Measurements from ENCODE around the gene GORAB. TPM values are rescaled to one million over a fixed set of nuclear protein-coding genes. Genes with fewer than 3 reads are reported as not detected.
A peak's percentile ranks its signal among the peaks of the same experiment; 100 is the strongest.

The GORAB gene
- total RNA-seq, 6 donors from 2014 or later = 8.4 to 32.5 (median 11.7) TPM

DNA sequence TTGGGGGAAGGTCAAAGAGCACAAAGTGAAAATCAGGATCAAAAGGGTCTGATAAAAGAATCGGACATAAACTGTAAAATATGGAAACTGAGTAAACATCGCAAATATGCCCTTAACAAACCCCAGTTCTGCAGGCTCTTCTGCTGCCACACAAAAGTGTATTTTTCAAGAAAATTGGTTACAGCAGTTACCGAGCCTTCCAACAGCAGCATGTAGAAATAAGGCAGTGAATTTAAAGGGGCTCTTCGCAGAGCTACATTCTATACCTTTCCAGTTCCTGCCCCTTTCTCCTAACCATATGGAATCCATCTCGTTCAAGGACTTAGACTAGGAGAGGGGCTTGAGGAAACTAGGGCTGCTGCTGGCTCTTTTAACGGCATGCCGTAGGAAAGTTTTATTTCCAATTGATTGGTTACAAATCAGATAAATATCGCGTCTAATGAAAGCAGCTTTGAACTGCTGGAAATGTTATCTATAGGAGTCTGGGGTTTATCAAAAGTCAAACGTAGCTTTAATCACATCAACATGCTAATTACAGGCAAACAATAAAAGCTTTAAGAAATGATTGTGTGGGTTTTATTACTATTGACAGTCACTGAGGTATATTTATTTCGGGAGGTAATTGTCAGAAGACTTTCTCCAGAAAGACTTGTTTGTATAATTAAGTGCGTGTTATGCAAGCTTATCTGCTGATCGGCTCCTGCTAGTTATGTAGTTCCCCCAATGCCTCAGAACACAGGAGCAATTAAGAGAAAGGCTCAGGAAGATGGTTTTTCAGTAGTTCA lies 59.1 kb downstream of the GORAB start:
- no peak overlapping the region for H3K27ac ChIP-seq
- no peak for ATAC-seq (ENCODE audit: low FRiP score in 2 of 2)
- no peak for TF ChIP-seq EP300 (IDR thresholded peaks at IDR 0.05)
- TF ChIP-seq POLR2A (IDR thresholded peaks at IDR 0.05) = no peak
- TF ChIP-seq POLR2AphosphoS5 (IDR thresholded peaks at IDR 0.05) = no peak
- TF ChIP-seq, protein P1, sequence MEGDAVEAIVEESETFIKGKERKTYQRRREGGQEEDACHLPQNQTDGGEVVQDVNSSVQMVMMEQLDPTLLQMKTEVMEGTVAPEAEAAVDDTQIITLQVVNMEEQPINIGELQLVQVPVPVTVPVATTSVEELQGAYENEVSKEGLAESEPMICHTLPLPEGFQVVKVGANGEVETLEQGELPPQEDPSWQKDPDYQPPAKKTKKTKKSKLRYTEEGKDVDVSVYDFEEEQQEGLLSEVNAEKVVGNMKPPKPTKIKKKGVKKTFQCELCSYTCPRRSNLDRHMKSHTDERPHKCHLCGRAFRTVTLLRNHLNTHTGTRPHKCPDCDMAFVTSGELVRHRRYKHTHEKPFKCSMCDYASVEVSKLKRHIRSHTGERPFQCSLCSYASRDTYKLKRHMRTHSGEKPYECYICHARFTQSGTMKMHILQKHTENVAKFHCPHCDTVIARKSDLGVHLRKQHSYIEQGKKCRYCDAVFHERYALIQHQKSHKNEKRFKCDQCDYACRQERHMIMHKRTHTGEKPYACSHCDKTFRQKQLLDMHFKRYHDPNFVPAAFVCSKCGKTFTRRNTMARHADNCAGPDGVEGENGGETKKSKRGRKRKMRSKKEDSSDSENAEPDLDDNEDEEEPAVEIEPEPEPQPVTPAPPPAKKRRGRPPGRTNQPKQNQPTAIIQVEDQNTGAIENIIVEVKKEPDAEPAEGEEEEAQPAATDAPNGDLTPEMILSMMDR (IDR thresholded peaks at IDR 0.05) = no peak
- no peaks in the 10 kb centered on the region for H3K36me3 ChIP-seq
- no peaks in the 10 kb centered on the region for H3K27me3 ChIP-seq
- DNase-seq = no peak
- WGBS, 2 donors = 38 to 42% methylated on average over 13 of the region's 13 CpGs
- no peaks in the 10 kb centered on the region for H3K4me1 ChIP-seq
- H3K9me3 ChIP-seq = peaks cover 0 to 1% (median under 1%) of the 10 kb centered on the region in 4 donors
- H3K4me3 ChIP-seq = no peak overlapping the region

DNA sequence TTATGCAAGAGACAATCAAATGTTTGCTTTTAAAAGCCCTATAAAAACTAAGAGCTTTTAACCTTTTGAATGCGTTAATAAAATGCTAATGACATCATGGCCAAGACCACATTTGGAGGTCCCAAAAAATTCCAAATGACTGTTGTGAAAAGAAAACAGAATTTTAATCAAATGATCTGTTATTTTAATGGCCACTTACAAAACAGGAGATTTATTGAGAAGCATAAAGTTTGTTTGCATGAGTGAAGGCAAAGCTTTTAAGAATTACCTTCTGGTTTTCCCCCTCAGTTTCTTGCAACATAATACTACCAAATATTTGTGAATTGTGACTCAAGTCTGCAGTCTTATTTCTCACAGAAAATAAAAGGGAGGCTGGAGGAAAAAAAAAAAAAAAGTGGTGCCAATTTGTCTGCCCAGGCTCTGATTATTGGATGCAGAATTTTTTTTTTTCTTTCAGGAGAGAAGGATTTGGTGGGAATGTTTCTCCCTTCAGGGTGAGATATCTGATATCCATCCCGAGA lies 60.7 kb downstream of the GORAB start:
- Histone ChIP-seq H3K9me3 (peaks cover 3 to 8% (median 6%) of the 10 kb centered on the region in 4 donors), H3K4me1 (no peaks in the 10 kb centered on the region), H3K36me3 (no peaks in the 10 kb centered on the region), H3K27ac (no peak overlapping the region), H3K4me3 (no peak overlapping the region), H3K27me3 (no peaks in the 10 kb centered on the region)
- ATAC-seq (ENCODE audit: low FRiP score in 2 of 2) (no peak), DNase-seq (no peak)
- TF ChIP-seq POLR2AphosphoS5 (IDR thresholded peaks at IDR 0.05) (no peak), EP300 (IDR thresholded peaks at IDR 0.05) (no peak), POLR2A (IDR thresholded peaks at IDR 0.05) (no peak)
- TF ChIP-seq, protein P1 (IDR thresholded peaks at IDR 0.05) = no peak
- 82 to 88% methylated on average over 2 of the region's 2 CpGs for WGBS, 2 donors

DNA sequence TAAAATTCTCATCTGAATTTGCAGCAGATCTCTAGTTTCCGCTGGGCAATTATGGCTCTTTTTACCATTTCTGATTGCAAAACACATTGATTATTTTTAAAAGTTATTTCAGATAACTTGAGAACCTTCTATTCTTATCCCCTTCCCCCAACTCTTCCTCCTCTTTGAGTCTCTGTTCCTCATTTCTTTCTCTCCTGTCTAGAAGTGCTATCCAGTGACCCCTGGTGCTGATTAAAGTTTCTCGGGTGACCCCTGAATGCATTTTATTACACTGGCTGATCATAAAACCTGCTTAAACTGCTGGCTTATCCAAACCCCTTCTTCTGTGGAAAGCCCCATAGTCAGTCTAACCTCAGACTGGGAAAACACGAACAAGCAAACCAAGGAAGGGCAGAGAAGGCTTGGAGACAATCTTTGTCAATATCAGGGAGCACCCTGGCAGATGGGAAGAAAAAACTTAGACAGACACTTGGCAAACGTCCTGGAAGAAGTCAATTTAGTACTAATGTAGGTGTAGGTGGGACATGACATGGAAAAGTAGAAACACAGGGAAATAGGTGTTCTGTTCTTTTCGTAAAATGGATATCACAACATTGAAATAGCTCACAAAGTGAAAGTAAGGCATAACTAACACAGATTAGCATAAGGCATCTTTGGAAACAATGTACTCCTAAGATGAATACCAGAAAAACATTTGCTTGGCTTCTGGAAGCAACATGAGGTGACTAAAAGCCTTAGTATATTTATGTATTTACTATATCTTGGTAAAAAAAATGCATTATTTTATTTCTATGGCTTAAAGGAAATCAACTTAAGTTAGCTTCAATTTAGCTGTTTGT lies 61.4 kb downstream of the GORAB start:
- no peaks in the 10 kb centered on the region for H3K36me3 ChIP-seq
- H3K4me3 ChIP-seq = no peak overlapping the region
- no peaks in the 10 kb centered on the region for H3K4me1 ChIP-seq
- ATAC-seq (ENCODE audit: low FRiP score in 2 of 2) (peak in 1 of 2 donors; percentile 21), DNase-seq (no peak)
- TF ChIP-seq POLR2A (IDR thresholded peaks at IDR 0.05) (no peak), EP300 (IDR thresholded peaks at IDR 0.05) (no peak), POLR2AphosphoS5 (IDR thresholded peaks at IDR 0.05) (no peak)
- TF ChIP-seq, protein P1 (IDR thresholded peaks at IDR 0.05) = no peak
- no peak overlapping the region for H3K27ac ChIP-seq
- peaks cover 3 to 8% (median 6%) of the 10 kb centered on the region in 4 donors for H3K9me3 ChIP-seq
- no peaks in the 10 kb centered on the region for H3K27me3 ChIP-seq
- 61 to 66% methylated on average over 5 of the region's 5 CpGs for WGBS, 2 donors

DNA sequence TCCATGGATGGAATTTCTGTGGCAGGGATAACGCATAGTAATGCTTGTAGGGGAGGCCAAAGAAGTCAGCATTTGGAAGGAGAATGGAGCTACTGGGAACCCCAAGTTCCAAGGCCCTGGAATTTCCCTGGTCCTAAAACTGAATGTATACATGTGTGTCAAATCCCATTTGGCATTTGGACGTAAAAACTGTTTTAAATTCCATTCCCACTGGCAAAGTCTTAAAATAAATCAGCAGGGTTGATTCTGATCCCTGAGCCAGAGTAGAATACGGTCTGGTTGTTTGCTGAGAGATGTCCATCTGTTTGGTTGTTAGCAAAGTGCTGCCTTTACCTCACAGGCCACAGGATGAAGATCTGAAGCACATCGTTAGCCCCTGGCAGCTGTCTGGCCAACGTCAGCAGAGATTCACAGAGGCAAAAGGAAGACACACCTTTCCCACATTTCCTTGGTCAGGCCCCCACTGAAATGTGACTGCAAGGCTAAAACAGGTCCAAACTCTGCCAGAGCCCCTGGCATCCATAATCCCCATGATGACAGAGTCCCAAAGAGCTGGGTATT lies 62.2 kb downstream of the GORAB start:
- Histone ChIP-seq H3K27me3 (no peaks in the 10 kb centered on the region), H3K27ac (no peak overlapping the region), H3K4me1 (no peaks in the 10 kb centered on the region), H3K9me3 (peaks cover 3 to 8% (median 6%) of the 10 kb centered on the region in 4 donors), H3K36me3 (no peaks in the 10 kb centered on the region), H3K4me3 (no peak overlapping the region)
- TF ChIP-seq POLR2A (IDR thresholded peaks at IDR 0.05) (no peak), POLR2AphosphoS5 (IDR thresholded peaks at IDR 0.05) (no peak), EP300 (IDR thresholded peaks at IDR 0.05) (no peak)
- TF ChIP-seq, protein P1 (IDR thresholded peaks at IDR 0.05) = no peak
- no peak for DNase-seq
- 64 to 67% methylated on average over 5 of the region's 5 CpGs for WGBS, 2 donors
- ATAC-seq (ENCODE audit: low FRiP score in 2 of 2) = no peak
